Activated T-cell treated with anti-CD3 and anti-CD28 coated beads, Interleukin-2, amount 50 U/mL, for 24 hours (primary cell): ENCODE results near the gene ULK4.
"Not testable (repeated sequence)": the region's sequence is repeated elsewhere in the genome, so short reads cannot be mapped to it uniquely, and the experiment has no call there.

Source experiments
- DNase-seq: peaks from one replicate; pipeline ENCODE4 v3.0.0-alpha.2; 2020
- H3K27ac Mint-ChIP-seq: 2 replicates; pipeline ENCODE4 v1.8.0; 2020; ENCODE audit warnings: mild to moderate bottlenecking, mixed read lengths
- H3K27me3 Mint-ChIP-seq: 2 replicates; pipeline ENCODE4 v1.8.0; 2020; ENCODE audit warnings: mixed read lengths
- H3K36me3 Mint-ChIP-seq: 2 replicates; pipeline ENCODE4 v1.8.0; 2020; ENCODE audit warnings: low read depth, mixed read lengths
- H3K4me1 Mint-ChIP-seq: 2 replicates; pipeline ENCODE4 v1.8.0; 2020; ENCODE audit warnings: low read depth, mixed read lengths
- H3K4me3 Mint-ChIP-seq: 2 replicates; pipeline ENCODE4 v1.8.0; 2020; ENCODE audit warnings: mild to moderate bottlenecking, moderate library complexity, mixed read lengths
- H3K9me3 Mint-ChIP-seq: 2 replicates; pipeline ENCODE4 v1.8.0; 2020; ENCODE audit warnings: mixed read lengths

Gene ULK4

DNA sequence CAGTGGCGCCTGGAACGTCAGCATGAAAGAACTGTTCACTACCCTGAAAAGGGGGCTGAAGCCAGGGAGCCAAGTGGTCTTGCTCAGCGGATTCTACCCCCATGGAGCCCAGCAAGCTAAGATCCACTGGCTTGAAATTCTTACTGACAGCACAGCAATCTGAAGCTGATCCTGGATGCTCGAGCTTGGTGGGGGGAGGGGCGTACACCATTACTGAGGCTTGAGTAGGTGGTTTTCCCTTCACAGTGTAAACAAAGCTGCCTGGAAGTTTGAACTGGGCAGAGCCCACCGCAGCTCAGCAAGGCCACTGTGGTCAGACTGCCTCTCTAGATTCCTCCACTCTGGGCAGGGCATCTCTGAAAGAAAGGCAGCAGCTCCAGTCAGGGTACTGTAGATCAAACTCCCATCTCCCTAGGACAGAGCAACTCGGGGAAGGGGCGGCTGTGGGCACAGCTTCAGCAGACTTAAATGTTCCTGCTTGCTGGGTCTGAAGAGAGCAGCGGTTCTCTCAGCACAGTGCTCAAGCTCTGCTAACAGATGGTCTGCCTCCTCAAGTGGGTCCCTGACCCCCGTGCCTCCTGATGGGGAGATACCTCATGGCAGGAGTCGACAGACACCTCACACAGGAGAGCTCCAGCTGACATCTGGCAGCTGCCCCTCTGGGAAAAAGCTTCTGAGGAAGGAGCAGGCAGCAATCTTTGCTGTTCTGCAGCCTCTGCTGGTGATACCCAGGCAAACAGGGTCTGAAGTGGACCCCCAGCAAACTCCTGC is 591.0 kb downstream of the ULK4 start:
- not testable (repeated sequence) for H3K4me3 Mint-ChIP-seq, H3K4me1 Mint-ChIP-seq, H3K27me3 Mint-ChIP-seq, DNase-seq, H3K36me3 Mint-ChIP-seq, H3K27ac Mint-ChIP-seq
- peaks cover 15% of the 10 kb centered on the region for H3K9me3 Mint-ChIP-seq

DNA sequence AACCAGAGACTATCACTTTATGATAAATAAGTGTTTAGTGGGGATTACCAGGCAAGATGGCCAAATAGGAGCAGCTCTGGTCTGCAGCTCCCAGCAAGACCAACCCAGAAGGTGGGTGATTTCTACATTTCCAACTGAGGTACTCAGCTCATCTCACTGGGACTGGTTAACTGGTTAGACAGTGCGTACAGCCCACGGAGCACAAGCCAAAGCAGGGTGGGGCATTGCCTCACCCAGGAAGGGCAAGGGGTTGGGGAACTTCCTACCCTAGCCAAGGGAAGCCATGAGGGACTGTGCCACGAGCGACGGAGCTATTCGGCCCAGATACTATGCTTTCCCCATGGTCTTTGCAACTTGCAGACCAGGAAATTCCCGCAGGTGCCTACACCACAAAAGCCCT is 591.6 kb downstream of the ULK4 start:
- peaks cover 11% of the 10 kb centered on the region for H3K9me3 Mint-ChIP-seq
- H3K27me3 Mint-ChIP-seq, result no peaks in the 10 kb centered on the region
- DNase-seq, result no peak
- H3K27ac Mint-ChIP-seq, result no peak overlapping the region
- H3K4me1 Mint-ChIP-seq, result no peaks in the 10 kb centered on the region
- no peak overlapping the region for H3K4me3 Mint-ChIP-seq
- H3K36me3 Mint-ChIP-seq, result peaks cover 5% of the 10 kb centered on the region

DNA sequence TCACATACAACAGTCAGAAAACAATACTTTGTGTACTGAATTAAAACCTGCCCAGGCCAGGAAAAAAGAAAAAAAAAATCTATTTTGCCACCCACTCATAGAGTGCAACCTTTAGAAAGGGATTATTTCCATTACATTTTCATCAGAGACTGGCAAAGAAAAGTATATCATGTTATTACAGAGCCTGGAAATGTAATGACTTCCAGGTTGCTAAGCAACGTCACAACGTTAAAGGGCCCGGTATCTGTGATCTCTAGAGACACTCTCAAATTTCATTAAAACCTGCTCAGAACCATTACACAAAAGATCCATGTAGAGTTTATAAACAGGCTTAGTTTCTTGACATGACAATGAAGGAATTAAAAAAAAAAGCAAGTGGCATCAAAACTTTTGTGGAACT is 592.1 kb downstream of the ULK4 start:
- Mint-ChIP-seq H3K4me1 (no peaks in the 10 kb centered on the region), H3K36me3 (peaks cover 2% of the 10 kb centered on the region), H3K27ac (no peak overlapping the region), H3K27me3 (no peaks in the 10 kb centered on the region), H3K9me3 (peaks cover 11% of the 10 kb centered on the region), H3K4me3 (no peak overlapping the region)
- no peak for DNase-seq

DNA sequence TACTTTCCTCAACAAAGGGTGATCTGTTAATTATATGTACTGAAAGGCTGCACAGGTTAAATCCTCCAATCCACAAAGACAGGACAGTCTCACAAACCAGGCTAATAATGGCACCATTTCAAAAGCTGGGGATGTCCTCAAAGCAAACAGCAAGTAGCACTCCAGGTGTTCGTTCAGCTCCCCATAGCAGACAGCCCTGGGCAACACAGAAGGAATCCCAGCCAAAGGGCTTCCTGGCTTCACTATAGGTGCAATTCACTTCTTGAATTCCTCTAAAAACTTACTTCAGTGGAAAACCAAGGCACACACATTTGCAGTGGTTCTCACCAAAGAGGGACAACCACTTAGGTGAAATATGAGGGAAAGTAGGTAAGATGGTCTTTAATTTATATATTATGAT is 595.9 kb downstream of the ULK4 start:
- no peaks in the 10 kb centered on the region for H3K27me3 Mint-ChIP-seq
- H3K36me3 Mint-ChIP-seq, result no peaks in the 10 kb centered on the region
- H3K4me3 Mint-ChIP-seq, result no peak overlapping the region
- H3K27ac Mint-ChIP-seq, result no peak overlapping the region
- H3K4me1 Mint-ChIP-seq, result no peaks in the 10 kb centered on the region
- H3K9me3 Mint-ChIP-seq, result no peaks in the 10 kb centered on the region
- no peak for DNase-seq

DNA sequence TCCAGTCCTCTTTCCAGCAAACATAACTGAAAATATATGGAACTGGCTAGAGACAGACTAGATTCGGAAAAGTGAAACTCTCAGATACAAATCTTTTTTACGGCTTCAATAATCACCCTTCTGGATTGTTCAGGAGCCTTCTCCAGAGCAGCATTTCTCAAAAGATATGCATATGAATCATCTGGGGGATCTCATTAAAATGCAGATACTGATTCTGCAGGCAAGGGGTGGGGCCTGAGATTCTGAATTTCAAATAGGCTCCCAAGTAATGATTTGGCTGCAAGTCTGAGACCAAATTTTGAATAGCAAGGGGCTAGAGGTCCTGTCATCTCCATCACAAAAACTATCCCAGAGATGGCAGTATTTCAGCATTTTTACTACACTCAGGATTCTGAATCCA is 597.2 kb downstream of the ULK4 start:
- Mint-ChIP-seq H3K27me3 (no peaks in the 10 kb centered on the region), H3K4me1 (no peaks in the 10 kb centered on the region)

DNA sequence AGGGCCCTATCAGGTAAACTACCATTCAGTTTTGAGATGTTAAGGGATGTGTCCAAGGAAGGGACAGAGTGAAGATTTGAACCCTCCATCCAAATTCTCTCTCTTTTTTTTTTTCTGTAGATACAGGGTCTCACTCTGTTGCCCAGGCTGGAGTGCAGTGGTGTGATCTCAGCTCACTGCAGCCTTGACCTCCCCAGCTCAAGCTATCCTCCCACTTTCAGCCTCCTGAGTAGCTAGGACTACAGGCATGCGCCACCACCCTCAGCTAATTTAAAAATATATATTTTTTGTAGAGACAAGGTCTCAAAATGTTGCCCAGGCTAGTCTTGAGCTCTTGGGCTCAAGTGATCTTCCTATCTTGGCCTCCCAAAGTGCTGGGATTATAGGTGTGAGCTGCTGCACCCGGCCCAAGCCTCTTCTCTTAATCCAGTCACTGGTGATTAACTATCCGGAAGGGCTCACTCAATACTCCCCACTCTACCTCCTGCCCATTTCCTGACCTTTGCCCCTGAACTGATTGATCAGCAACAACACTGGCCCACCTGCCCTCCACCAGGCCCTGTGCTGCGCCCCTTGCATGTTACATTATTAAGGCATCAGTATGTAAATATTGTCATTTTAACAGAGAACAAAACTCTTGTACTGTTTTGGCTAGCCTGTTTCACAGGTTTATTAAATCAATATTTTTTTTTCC is 597.9 kb downstream of the ULK4 start:
- no peaks in the 10 kb centered on the region for H3K27me3 Mint-ChIP-seq

More for the DNA sequence above, 597.2 kb downstream of the ULK4 start:
- no peak for DNase-seq
- Mint-ChIP-seq H3K4me3 (no peak overlapping the region), H3K27ac (no peak overlapping the region), H3K36me3 (no peaks in the 10 kb centered on the region), H3K9me3 (no peaks in the 10 kb centered on the region)

DNA sequence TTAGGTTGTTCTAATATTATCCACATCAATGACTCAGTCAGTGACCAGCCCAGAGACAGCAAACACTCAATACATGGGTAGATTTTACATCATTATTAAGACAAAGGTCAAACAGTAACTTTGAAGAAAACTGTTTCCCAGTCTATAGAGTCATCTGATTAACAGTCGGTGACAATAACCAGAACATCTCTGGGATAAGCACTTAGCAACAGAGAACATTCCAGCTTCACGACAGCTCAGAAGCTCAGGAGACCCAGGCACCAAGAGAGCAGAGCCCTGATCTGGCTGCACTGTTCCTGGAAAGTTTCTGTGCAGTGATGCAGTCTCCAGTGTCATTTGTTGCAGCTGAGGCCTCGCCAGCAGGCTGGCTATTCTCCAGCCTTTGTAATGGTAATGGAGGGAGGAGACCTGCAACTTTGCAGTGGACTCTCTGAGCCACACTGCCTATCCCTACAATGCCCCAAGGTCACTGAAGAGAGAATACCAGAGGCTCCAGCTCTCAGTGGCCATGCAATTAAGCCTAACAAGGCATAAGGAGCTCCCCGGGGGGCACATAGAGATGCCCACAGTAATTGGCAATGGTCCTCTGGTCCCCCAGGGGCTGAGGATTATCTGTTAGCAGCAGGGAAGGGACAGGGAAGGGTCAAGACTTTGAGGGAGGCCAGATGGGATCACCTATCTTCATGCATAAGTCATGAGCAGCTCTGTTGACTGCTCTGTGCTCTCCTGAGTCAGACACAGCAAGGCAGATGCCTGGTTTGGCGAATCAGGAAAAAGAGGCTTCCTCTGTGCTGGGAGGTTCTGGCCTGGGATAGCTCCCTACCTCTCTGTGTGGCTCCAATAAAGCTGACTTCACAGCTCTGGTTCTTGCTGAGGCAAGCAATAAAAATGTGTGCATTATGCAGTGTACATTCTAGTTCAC is 599.0 kb downstream of the ULK4 start:
- H3K27me3 Mint-ChIP-seq, result no peaks in the 10 kb centered on the region
- no peak for DNase-seq
- H3K27ac Mint-ChIP-seq, result no peak overlapping the region
- no peaks in the 10 kb centered on the region for H3K4me1 Mint-ChIP-seq
- no peaks in the 10 kb centered on the region for H3K36me3 Mint-ChIP-seq
- H3K9me3 Mint-ChIP-seq, result no peaks in the 10 kb centered on the region
- H3K4me3 Mint-ChIP-seq, result no peak overlapping the region

More for the DNA sequence above, 597.9 kb downstream of the ULK4 start:
- no peak overlapping the region for H3K4me3 Mint-ChIP-seq
- no peaks in the 10 kb centered on the region for H3K36me3 Mint-ChIP-seq
- H3K9me3 Mint-ChIP-seq, result no peaks in the 10 kb centered on the region
- DNase-seq, result no peak
- H3K27ac Mint-ChIP-seq, result no peak overlapping the region
- no peaks in the 10 kb centered on the region for H3K4me1 Mint-ChIP-seq

DNA sequence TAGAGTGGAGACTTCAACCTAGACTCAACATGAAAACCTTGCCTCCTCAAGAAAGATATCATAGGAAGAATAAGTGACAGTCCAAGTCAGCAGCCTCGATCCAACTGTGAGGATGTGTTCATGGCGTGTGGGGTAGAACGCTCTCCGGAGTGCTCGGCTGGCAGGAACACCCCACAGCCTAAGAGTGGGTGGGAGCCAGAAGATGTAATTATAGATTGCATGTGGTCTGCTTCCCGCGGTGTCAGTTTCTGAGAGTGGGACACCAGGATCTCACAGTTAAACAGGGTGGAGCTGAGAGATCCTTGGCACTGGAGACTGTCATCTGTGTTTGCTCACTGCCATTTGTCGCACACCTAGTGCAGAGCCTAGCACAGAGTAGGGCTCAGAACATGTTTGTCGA is 604.6 kb downstream of the ULK4 start:
- Mint-ChIP-seq H3K36me3 (no peaks in the 10 kb centered on the region), H3K9me3 (no peaks in the 10 kb centered on the region), H3K27ac (no peak overlapping the region), H3K4me1 (no peaks in the 10 kb centered on the region), H3K27me3 (no peaks in the 10 kb centered on the region), H3K4me3 (no peak overlapping the region)
- no peak for DNase-seq

DNA sequence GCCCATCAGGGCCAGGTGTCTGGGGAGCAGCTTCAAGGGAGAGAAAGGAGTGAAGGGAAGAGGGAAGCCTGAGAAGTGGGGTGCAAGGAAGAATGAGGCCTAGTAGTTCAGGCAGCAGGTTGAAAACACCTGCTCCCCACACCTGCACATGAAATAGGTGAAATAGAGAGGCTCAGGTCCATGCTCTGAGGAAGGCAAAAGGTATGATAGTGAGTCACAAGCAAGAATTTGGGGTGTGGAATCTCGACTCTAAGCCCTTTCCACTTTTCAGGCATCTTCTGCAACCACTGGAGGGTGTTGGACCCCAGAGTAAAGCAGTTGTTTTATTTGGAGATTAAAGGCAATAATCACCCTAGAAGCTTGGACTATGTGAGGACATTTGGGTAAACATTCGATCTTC is 605.1 kb downstream of the ULK4 start:
- DNase-seq, result no peak
- Mint-ChIP-seq H3K4me3 (no peak overlapping the region), H3K27me3 (no peaks in the 10 kb centered on the region), H3K27ac (no peak overlapping the region), H3K4me1 (no peaks in the 10 kb centered on the region), H3K9me3 (no peaks in the 10 kb centered on the region), H3K36me3 (no peaks in the 10 kb centered on the region)

DNA sequence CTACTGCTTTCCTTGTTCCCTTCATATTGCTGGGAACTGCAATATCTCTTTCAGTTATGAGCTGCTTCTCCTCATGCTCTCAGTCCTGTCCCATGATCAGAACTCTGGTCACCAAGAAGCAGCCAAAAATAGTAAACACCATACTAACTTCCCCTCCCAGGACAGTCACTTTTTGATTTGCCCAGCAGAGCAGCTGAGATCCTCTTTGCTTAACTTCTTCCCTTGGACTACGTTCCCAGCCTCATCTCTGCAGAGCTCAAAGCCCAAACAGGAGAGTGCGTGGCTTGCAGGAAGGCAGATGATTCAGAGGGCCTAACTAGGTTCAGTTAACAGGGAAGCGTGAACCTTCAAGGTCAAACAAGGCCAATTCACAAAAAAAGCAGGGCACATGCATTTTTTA is 609.4 kb downstream of the ULK4 start:
- no peak for DNase-seq
- Mint-ChIP-seq H3K9me3 (no peaks in the 10 kb centered on the region), H3K4me1 (peaks cover 3% of the 10 kb centered on the region), H3K36me3 (no peaks in the 10 kb centered on the region), H3K4me3 (no peak overlapping the region), H3K27ac (no peak overlapping the region), H3K27me3 (no peaks in the 10 kb centered on the region)

DNA sequence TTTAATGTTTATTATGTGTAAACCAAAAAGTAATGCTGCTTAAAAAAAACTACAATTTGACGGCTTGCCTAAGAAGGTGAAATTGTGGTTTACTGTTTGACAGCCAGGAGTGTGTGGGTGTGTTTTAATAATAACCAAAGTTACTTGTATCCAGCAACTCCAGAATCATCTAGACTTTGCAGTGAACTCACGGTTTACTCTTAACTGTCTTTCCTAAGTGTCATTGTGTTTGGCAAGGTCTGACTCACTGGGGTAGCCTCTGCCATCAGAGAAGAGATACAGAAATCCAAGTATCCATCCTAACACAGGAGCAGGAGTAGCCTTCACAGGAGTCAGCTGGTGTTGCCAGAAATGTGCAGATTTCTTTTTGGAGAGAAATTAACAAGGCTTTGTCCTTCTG is 611.5 kb downstream of the ULK4 start:
- Mint-ChIP-seq H3K36me3 (no peaks in the 10 kb centered on the region), H3K27ac (no peak overlapping the region), H3K9me3 (peaks cover 3% of the 10 kb centered on the region), H3K27me3 (no peaks in the 10 kb centered on the region), H3K4me3 (no peak overlapping the region), H3K4me1 (peaks cover 3% of the 10 kb centered on the region)
- DNase-seq, result no peak

DNA sequence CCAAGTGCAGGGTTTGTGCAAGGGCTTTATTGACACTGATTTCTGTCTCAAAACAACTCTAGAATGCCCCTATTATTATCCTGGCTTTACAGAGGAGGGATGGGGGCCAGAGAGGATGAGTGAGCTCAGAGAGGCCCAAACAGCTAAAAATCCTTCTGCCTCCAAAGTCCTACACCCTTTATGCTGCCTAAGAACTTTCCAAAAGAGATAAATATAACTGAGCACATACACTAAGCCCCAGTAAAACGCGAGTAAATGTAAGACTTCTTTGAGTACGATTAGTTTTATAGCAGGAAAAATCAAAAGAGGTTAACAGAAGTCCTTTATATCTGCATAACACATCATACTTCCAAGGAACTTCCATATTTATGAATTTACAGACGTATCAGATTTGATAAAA is 613.5 kb downstream of the ULK4 start:
- peaks cover 3% of the 10 kb centered on the region for H3K4me1 Mint-ChIP-seq
- H3K9me3 Mint-ChIP-seq, result peaks cover 11% of the 10 kb centered on the region
- no peak overlapping the region for H3K27ac Mint-ChIP-seq
- H3K36me3 Mint-ChIP-seq, result peaks cover 4% of the 10 kb centered on the region
- H3K4me3 Mint-ChIP-seq, result no peak overlapping the region
- no peak for DNase-seq
- H3K27me3 Mint-ChIP-seq, result no peaks in the 10 kb centered on the region

DNA sequence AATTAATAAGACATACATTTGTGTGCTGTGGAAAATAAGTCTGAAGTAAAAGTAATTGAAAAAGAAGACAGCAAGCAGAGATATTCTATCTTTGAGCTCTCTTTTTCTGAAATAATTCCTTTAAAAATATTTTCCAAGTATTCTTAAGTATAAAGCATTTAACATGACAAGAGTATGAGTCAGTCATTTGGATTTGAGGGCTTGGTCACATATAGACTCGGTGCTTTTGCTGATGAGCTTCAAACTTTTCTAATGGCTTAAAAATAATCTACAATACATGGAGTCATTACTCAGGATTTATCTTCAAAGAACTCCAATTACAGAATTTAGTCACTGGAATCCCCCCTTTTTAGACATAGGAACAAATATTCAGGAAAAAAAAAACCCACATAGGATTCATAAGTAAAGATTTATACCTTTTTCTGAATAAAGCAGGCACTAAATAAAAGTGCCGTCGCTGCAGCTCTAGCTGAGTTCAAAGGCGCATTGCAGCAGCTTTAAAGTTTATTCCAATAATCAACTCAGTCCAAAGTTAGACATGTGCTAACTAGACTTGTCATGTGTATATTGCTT is 615.1 kb downstream of the ULK4 start:
- DNase-seq, result no peak

DNA sequence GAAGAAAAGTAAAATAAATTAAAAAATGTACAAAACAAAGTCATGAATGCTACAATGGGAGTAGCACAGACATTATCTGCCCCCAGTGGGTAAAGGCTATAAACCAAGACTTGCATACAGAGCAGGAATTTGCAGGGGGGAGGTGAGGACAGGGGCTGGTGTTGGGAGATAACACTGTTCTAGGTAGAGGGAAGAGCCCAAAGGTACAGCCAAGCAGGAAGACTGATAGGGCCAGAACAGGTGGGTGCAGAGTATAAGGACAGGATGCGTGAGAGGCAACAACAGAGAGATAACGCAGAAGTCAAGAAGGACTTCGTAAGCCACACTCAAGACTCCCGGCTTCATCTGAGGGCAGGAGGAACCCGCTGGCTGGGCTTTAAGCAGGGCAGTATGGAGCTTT is 616.1 kb downstream of the ULK4 start:
- Mint-ChIP-seq H3K27ac (no peak overlapping the region), H3K4me1 (peaks cover 1% of the 10 kb centered on the region), H3K9me3 (peaks cover 11% of the 10 kb centered on the region), H3K27me3 (no peaks in the 10 kb centered on the region), H3K36me3 (peaks cover 4% of the 10 kb centered on the region), H3K4me3 (no peak overlapping the region)
- no peak for DNase-seq

More for the DNA sequence above, 615.1 kb downstream of the ULK4 start:
- peaks cover 3% of the 10 kb centered on the region for H3K4me1 Mint-ChIP-seq
- no peak overlapping the region for H3K4me3 Mint-ChIP-seq
- peaks cover 4% of the 10 kb centered on the region for H3K36me3 Mint-ChIP-seq
- no peaks in the 10 kb centered on the region for H3K27me3 Mint-ChIP-seq
- no peak overlapping the region for H3K27ac Mint-ChIP-seq
- peaks cover 11% of the 10 kb centered on the region for H3K9me3 Mint-ChIP-seq
